ENCODE measurements around the gene LIAS. TPM values are rescaled to one million over a fixed set of nuclear protein-coding genes. Genes with fewer than 3 reads are reported as not detected.
"Not testable (repeated sequence)": the region's sequence is repeated elsewhere in the genome, so short reads cannot be mapped to it uniquely, and the experiment has no call there.

LIAS gene
- total and polyA plus RNA-seq, 2 of the 13 experiments (the other 11 are each of a cell fraction or from before 2014, with no cell fraction given): 16.0 to 16.6 TPM

DNA sequence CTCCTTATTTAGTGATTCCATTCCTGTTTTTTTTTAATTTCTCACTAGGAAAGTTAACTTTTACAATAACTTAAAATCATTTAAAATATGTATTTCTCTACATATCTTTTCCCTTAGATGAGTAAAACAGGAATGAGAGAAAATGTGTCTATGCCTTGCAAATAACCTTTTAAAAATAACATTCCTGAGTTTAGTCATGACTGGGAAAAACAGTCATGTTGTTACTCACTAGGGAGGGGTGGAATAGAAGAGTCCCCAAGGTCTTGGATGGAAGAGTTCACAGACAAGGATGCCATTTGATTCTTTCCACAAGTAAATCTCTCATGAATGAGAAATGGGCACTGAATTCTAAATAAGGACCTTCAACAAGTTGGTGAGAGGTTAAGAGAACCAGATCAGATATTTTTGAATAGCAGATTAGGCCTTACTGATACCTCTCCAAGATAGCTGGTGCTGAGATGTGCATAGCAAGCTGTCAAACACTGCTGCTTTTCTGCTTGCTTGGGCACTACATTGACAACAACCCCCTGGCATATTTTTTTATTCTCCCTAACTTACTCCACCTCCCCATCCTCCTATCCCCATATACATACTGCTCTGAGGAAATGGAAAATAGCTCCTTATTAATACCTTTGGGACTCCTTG is 43.3 kb downstream of the LIAS start:
- H3K4me1 ChIP-seq (ENCODE audit: insufficient read depth, low read length): no peaks in the 10 kb centered on the region

DNA sequence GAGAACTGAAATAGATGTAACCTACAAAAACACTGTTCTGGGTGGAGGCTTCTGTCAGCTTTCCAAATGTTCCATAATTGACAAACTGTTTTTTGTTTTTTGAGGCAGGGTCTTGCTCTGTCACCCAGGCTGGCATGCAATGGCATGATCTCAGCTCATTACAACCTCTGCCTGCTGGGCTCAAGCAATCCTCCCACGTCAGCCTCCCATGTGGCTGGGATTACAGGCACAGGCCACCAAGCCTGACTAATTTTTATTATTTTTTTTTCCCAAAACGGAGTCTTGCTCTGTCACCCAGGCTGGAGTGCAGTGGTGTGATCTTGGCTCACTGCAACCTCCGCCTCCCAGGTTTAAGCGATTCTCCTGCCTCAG is 43.8 kb downstream of the LIAS start:
- BruUV-seq (replicated peaks); H3K4me3 ChIP-seq (replicated peaks in 1 of 3; ENCODE audit: insufficient read depth in 1 of 3, low read depth in 2 of 3, low read length in 3 of 3); H4K20me1 ChIP-seq (ENCODE audit: insufficient read depth, low read length); DNase-seq (ENCODE audit: low spot score); H3K4me1 ChIP-seq (ENCODE audit: insufficient read depth, low read length); H3K27ac ChIP-seq (ENCODE audit: extremely low read length, insufficient read depth, low read length); FAIRE-seq; POLR2A ChIA-PET; H3K9ac ChIP-seq (ENCODE audit: insufficient read depth, low read depth, low read length); H3K4me2 ChIP-seq (ENCODE audit: low read depth, low read length); intact Hi-C loops (cut with micrococcal nuclease; ENCODE audit: unreplicated experiment); H3K79me2 ChIP-seq (ENCODE audit: insufficient read depth, low read length); in situ Hi-C loops (cut with HindIII; ENCODE audit: extremely low pct_ligation_motif_present, low pct_unique_long_range_greater_than_20kb); CTCF ChIA-PET (ENCODE audit: low intra/inter-chr PET ratio, low total read pairs); ATAC-seq; H2AFZ ChIP-seq (ENCODE audit: low read length); H3K9me3 ChIP-seq (ENCODE audit: low read length); H3K27me3 ChIP-seq (ENCODE audit: control insufficient read depth in 1 of 2, insufficient read depth in 2 of 2, low read length in 2 of 2): not testable (repeated sequence)
- peak; percentile 55 for TF ChIP-seq POLR2G (IDR thresholded peaks at IDR 0.05; ENCODE audit: low read depth, low read length)
- WGBS (ENCODE audit: low lambda C conversion rate): 100% methylated on average over 4 of the region's 4 CpGs
- peaks cover 30 to 79% of the 10 kb centered on the region in 2 experiments for H3K36me3 ChIP-seq (replicated peaks in 1 of 2; ENCODE audit: control insufficient read depth in 1 of 2, insufficient read depth in 2 of 2, low read length in 2 of 2)

More for the DNA sequence above, 43.3 kb downstream of the LIAS start:
- Histone ChIP-seq H2AFZ (ENCODE audit: low read length) (no peak overlapping the region), H3K9ac (ENCODE audit: insufficient read depth, low read depth, low read length) (no peak overlapping the region), H3K9me3 (ENCODE audit: low read length) (no peaks in the 10 kb centered on the region), H4K20me1 (ENCODE audit: insufficient read depth, low read length) (no peaks in the 10 kb centered on the region), H3K27me3 (ENCODE audit: control insufficient read depth in 1 of 2, insufficient read depth in 2 of 2, low read length in 2 of 2) (no peaks in the 10 kb centered on the region), H3K36me3 (replicated peaks in 1 of 2; ENCODE audit: control insufficient read depth in 1 of 2, insufficient read depth in 2 of 2, low read length in 2 of 2) (peaks cover 28 to 73% of the 10 kb centered on the region in 2 experiments), H3K4me3 (replicated peaks in 1 of 3; ENCODE audit: insufficient read depth in 1 of 3, low read depth in 2 of 3, low read length in 3 of 3) (no peak overlapping the region), H3K79me2 (ENCODE audit: insufficient read depth, low read length) (no peaks in the 10 kb centered on the region), H3K4me2 (ENCODE audit: low read depth, low read length) (no peak overlapping the region), H3K27ac (ENCODE audit: extremely low read length, insufficient read depth, low read length) (no peak overlapping the region)
- FAIRE-seq: no peak
- no peak for DNase-seq (ENCODE audit: low spot score)
- ChIA-PET POLR2A (no interaction called here), CTCF (ENCODE audit: low intra/inter-chr PET ratio, low total read pairs) (no interaction called here)
- in situ Hi-C loops (cut with HindIII; ENCODE audit: extremely low pct_ligation_motif_present, low pct_unique_long_range_greater_than_20kb): no loop called here
- intact Hi-C loops (cut with micrococcal nuclease; ENCODE audit: unreplicated experiment): no loop called here
- ATAC-seq: no peak
- no peak for TF ChIP-seq ZNF207 (IDR thresholded peaks at IDR 0.05; ENCODE audit: borderline replicate concordance)
- TF ChIP-seq RBM22 (optimal IDR thresholded peaks at IDR 0.05; ENCODE audit: low read length): peak; percentile 93
- BruUV-seq (replicated peaks): no TSS peak

Measured in HepG2 (cell line).